ENCODE data around the gene PCYOX1L.

- TF ChIP-seq SMC3 (IDR thresholded peaks at IDR 0.05) (no peak), CTCF (IDR thresholded peaks at IDR 0.05) (no peak), PHF8 (IDR thresholded peaks at IDR 0.05; ENCODE audit: borderline replicate concordance, low read depth) (no peak), POLR2A (IDR thresholded peaks at IDR 0.05; ENCODE audit: low read length) (no peak), CHD2 (IDR thresholded peaks at IDR 0.05; ENCODE audit: low read length, partially characterized antibody) (no peak), POLR2AphosphoS2 (conservative IDR thresholded peaks at IDR 0.05; ENCODE audit: low read length) (no peak), CBX8 (IDR thresholded peaks at IDR 0.05) (no peak), NPAS2 (CRISPR knock-in tag; IDR thresholded peaks at IDR 0.05; ENCODE audit: borderline replicate concordance) (no peak), MYC (IDR thresholded peaks at IDR 0.05; ENCODE audit: borderline replicate concordance, low read length) (no peak), MAZ (IDR thresholded peaks at IDR 0.05; ENCODE audit: borderline replicate concordance, low read depth, low read length) (no peak), HDAC2 (IDR thresholded peaks at IDR 0.05) (no peak), FOSL2 (IDR thresholded peaks at IDR 0.05) (no peak), FOSL2 (CRISPR knock-in tag; IDR thresholded peaks at IDR 0.05) (no peak), E2F6 (IDR thresholded peaks at IDR 0.05; ENCODE audit: borderline replicate concordance, low read depth) (no peak), JUN (IDR thresholded peaks at IDR 0.05) (no peak)
These were observed 16.5 kb downstream of the PCYOX1L start for GRCh38 chr5:149374303-149374702.
